ENCODE results near the gene NAXD.
"Not testable (repeated sequence)": the region's sequence is repeated elsewhere in the genome, so short reads cannot be mapped to it uniquely, and the experiment has no call there.

NAXD gene

DNA sequence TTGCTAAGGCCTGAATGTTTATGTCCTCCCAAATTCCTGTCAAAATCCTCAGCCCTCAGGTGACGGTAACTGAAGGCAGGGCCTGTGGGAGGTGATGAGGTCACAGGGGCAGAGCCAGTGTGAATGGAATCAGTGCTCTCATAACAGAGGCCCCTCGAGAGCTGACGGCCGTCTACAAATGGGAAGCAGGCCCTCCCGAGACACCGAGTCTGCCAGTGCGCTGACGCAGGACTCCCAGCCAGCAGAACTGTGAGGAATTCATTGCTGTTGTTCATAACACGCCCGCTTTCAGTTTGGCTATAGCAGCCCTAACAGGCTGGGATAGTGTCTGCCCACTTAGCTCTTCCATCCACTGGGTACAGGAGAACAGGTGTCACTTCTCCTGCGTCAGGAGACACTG is 49.3 kb downstream of the NAXD start:
- no peak for DNase-seq (ENCODE audit: low read depth)

DNA sequence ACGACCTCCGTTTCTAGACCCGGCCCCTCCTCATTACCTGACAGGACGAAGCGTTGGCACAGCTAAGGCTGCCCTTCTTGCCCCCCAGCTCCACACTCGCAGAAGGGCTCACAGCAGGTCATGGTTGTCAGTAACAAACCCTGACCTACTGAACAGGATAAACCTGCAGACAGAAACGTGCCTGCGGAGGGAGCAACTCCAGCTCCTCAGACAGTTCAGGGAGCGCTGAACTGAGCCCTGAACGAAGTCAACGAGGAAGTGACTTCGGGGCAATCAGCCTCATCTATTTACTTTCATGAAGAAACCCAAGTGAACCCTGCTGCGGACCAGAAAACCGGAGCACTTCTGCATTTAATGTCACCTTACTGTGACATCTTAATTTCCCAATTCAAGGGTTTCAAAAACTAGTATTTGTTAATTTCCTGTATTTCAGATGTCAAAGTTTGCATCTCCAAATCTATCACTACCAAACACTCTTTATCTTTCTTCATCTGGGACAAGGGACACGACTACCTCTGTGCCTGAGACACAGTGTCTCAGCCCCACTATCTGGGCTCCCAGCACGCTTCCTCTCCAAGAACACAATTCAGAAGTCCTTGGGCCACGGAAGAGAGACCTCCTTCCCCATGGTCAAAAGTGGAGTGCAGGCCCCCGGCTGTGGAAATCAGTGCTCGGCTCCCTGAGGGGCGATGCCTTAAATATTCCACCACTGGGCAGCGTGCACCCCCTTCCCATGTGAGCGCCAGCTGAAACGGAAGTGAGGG is 50.3 kb downstream of the NAXD start:
- DNase-seq (ENCODE audit: low read depth) = no peak

DNA sequence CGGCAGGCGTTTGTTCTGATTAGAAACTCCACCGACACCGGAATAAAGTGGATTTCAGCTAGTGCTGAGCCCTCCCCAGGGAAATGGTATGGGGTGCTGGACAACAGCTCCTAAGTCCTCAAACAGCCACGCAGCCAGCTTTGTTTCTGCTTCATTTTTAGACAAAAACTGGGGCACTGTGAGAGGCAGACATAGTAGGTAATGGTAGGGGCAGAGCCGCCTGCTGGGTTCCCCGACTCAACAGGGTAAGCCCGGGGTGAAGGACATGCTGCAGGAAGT is 50.8 kb downstream of the NAXD start:
- DNase-seq (ENCODE audit: low read depth) = no peak

DNA sequence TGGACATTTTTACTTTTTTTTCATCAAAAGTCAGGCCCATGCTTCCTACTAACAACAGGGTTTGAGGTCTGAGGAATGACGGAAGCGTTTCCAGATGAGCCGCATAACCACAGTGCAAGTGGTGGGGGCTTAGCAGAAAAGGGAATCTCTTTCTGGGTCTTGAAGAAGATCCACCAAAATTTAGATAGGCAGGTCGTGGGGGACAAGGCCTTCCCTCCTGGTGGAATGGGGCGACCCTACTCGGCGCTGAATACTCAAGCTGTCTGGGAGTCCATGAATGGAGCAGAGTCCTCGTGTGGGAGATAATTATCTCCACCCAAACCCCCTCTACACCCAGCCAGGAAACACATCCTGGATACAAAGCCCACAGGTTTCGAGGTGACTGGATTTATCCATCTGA is 53.7 kb downstream of the NAXD start:
- no peak for DNase-seq (ENCODE audit: low read depth)

DNA sequence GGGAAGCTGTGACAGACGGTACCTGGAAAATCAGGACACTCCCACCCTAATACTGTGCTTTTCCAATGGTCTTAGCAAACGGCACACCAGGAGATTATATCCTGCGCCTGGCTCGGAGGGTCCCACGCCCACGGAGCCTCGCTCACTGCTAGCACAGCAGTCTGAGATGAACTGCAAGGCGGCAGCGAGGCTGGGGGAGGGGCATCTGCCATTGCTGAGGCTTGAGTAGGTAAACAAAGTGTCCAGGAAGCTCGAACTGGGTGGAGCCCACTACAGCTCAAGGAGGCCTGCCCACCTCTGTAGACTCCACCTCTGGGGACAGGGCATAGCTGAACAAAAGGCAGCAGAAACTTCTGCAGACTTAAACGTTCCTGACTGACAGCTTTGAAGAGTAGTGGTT is 54.5 kb downstream of the NAXD start:
- not testable (repeated sequence) for DNase-seq (ENCODE audit: low read depth)

DNA sequence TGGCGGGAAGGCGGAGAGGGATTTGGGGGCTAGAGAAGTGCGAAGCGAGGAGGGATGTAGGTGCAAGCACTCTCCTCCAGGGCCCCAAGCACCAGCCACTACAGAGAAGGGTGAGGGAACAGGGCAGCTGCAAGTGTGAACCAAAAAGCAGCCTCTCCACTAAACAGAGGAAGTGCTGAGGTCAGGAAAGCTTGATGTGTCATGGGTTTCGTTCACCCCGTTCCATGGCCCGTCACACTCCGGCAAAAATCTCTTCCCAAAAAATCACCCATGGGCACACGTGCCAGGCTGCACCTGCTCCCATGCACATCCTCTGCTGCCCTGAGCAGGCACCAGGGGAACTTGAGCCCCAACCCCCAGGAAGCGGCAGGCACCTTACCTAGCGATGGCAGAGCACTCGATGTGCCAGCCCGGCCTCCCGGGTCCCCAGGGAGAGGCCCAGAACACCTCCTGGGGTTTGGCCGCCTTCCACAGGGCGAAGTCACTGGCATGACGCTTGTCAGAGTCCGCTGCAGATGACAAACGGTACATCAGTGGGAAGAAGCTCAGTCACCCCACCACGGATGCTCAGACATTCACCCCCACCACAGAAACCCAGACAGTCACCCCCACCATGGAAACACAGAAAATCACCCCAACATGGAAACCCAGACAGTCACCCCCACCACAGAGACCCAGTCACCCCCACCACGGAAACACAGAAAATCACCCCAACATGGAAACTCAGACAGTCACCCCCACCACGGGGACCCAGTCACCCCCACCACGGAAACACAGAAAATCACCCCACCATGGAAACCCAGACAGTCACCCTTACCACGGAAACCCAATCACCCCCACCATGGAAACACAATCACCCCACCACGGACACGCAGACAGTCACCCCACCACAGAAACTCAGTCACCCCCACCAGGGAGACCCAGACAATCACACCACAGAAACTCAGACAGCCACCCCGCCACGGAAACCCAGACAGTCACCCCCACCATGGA is 61.5 kb downstream of the NAXD start:
- DNase-seq (ENCODE audit: low read depth) = no peak

DNA sequence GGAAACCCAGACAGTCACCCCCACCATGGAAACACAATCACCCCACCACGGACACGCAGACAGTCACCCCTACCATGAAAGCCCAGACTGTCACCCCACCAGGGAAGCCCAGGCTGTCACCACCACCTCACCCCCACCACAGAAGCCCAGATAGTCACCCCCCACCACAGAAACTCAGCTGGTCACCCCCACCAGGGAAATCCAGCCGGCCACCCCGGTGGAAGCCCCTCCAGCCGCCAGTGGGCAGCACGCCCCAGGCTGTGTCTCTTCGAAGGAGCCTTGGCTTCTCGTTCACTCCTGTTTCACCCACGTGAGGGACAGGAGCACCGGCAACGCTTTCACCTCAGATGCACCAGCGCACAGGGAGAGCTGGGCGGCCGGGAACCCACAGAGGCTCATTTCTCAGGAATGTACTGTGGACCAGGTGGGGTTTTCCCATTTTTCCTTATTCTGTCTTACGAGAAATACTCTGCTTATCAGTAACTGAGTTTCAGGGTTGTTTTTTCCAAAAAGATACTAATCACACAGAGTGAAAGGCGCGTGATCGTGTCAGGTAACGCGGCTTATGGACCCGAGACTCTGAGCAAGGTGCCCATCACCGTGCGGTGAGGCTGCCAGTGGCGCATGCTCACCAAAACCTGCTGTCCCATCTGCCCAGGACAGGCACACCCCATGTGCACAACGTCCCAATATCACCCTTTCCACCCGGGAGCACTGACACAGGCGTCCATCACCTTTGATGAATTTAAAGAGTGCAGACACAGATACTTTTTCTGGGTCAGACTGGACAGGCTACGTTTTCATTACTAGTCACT is 62.6 kb downstream of the NAXD start:
- peak; percentile 85 for DNase-seq (ENCODE audit: low read depth)

DNA sequence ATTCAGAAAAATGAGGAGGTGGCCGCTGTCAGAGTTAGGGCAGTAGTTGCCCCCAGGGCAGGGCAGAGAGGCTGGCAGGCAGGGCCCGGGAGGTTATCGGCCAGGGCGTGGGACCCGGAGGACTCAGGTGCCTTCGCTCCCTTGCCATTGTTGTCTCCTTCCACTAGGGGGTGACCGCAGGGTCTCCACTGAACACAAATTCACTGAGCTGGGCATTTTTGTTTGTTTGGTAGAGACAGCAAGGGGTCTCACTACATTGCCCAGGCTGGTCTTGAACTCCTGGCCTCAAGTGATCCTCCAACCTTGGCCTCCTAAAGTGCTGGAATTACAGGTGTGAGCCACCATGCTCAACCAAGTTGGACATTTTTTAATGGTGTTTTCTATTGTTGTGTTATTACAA is 65.5 kb downstream of the NAXD start:
- DNase-seq (ENCODE audit: low read depth) = no peak

DNA sequence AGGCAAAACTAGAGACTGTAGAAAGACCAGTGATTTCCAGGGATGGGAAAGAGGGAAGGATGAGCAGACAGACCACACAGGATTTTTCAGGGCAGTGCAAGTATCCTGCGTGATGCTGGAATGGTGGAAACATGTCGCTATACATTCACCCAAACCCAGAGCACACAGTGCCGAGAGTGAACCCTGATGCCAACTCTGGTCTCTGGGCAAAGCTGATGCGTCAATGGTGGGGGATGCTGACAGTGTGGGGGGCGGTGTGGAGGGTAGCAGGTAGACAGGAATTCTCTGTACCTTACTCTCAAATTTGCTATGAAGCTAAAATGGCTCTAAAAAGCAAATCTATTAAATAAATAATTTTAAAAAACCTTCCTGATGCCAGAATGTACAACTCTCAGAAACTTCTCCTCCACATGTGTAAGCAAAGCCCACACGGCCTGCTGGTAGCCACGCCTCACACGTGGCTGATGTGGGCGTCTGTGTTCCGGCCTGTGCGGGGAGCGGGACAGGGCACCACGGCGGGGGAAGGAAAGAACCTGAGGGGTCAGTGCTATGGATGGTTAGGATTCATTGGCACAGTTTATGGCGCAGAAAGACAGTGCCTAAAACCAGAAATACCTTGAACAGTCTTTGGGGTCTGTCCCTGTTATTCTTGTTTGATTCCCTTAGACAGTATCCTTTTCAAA is 66.7 kb downstream of the NAXD start:
- no peak for DNase-seq (ENCODE audit: low read depth)

DNA sequence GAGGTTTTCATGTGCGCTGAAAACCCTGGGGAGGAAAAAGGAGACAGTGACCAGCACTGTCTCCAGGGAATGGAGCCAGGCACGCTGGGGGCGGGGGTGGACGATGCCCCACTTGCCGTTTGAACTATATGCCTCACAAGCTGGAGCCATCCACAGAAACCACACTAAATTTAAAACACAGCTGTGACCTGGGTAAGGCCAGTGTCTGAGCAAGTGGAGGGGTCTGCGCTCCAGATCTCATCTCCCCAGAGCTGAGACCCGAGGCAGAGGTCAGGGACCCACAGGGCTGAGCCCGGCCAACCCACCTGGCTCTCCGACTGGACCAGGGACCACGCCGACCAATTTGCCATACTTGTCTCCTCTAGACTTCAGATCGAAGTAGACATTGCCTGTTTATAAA is 67.4 kb downstream of the NAXD start:
- DNase-seq (ENCODE audit: low read depth) = no peak

DNA sequence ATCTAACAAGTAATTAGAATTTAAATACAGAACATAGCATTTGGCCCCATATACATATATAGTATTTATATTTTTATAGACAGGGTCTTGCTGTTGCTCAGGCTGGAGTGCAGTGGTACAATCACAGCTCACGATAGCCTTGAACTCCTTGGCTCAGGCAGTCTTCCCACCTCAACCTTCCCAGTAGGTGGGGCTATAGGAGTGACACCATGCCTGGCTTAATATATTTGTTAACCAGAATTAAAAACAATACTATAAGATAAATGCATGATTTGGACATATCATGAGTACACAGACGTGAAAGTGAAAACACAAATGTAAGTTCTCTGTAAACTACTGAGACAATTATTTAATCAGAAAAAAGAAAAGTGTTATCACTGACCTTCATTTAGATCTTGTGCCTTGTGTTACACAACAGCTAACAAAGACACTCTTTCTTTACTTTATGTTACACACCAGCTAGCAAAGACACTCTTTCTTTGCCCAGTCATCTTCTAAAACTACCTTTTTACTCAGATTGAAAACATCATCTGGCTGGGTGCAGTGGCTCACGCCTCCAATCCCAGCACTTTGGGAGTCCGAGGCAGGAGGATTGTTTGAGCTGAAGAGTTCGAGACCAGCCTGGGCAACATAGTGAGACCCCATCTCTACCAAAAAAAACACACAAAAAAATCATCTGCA is 68.0 kb downstream of the NAXD start:
- peak; percentile 50 for DNase-seq (ENCODE audit: low read depth)

DNA sequence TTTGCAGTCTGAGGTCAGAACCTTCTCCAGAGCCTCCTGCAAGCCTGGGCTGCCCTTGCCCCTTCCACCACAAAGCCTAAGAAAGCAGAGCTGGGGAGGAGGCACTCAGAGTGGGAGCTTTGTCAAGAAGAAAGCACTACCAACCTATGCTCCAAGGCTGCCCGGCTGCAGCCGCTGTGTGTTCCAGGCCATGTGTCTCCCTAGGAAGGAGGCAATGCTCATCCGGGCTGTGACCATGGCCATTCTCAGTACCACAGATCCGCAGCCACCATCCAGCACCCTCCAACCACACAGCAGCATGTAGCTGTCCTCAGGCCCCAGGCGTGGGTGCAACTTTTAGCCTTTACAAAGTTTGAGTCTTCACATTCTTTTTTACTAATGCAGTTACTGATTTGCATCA is 68.6 kb downstream of the NAXD start:
- no peak for DNase-seq (ENCODE audit: low read depth)

DNA sequence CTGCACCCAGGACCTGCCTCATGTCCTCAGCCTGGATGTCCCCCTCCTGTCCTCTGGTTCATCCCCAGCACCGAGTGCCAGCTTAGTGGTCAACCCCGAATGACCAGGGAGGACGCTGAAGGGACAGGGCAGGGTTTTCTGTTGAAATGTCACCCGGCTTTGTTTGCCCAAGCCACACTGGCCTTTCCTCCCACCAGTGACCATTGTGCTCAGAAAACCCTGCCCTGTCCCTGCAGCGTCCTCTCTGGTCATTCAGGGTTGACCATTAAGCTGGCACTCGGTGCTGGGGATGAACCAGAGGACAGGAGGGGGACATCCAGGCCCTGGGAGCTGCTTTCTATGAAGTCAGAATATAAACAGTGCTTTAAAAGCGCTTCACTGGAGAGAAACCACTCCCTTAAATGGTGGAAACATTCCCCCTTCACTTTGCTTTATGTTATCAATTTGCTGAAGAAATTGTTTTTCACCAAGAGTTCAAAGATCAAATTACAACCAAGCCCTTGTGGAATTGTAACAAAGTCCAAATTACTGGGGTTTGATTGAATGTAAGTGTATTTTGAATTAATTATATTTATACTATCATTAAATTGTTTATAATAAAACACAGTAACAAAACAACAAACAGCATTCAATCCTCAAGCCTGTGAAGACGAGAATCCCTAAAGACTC is 69.2 kb downstream of the NAXD start:
- no peak for DNase-seq (ENCODE audit: low read depth)

DNA sequence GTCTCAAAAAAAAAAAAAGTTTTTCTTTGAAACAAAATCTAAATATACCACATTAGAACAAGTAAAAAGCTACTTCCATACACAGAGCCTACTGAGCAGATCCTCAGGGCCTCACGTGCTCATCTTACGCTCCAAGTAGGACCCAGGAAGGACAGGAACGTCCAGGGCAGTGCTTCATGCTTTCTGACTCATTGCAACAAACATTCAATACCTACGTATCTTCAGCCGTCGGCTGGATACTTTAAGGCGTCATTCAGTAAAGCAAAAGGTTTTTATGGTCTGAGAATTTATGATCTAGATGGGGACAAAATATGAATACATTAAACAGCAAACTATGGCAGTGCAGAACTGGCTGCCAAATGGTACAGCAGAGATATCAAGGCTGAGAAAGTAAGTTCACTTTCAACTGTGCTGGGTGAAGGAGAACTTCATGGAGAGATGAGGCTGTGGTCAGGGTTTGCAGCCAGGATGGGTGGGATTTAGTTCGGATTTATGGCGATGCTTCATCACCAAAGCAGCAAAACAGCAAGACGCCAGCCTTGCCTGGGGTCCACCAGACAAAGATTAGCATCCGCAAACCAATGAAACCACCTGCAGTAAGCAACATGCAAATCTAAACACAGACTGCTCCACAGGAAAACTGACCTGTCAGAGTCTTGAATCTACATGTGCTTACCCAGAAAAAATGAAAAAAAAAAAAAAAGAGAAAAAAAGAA is 70.1 kb downstream of the NAXD start:
- DNase-seq (ENCODE audit: low read depth) = peak; percentile 92

DNA sequence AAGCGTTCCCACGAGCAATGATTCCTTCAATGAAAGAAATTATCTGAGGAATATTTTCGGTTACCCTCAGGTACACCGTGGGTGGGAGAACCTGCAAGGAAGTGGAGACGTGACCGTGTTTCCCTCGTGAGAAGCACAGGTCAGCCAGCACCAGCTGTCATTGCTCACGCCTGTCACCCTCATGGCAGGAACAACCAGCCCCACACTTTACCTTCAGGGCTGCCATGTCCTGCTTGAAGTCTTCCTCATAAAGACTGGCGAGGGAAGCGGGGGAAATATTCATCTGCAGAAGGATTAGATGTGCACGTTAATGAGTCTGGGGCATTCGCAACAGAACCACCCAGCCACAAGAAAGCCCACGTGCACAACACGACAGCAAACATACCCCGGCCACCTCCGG is 72.4 kb downstream of the NAXD start:
- no peak for DNase-seq (ENCODE audit: low read depth)

DNA sequence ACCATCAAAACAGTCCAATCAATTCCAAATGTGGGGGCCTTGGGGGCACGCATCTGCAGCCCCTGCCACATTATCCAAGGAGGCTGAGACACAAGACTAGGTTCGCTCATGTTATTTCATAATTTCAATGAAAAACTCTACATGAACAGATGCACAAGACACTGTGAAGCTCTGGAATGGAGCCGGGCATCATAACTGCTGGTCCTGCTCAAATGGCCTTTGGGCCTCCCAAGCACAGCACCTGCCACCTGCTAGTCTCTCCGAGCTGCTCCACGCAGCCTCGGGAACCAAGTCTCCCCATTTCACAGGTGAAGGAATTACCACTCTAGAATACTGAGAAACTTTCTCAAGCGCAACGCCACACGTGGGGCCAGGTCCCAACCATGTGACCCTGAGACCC is 73.7 kb downstream of the NAXD start:
- no peak for DNase-seq (ENCODE audit: low read depth)
